Measurements from ENCODE around the gene BCL3.

DNA sequence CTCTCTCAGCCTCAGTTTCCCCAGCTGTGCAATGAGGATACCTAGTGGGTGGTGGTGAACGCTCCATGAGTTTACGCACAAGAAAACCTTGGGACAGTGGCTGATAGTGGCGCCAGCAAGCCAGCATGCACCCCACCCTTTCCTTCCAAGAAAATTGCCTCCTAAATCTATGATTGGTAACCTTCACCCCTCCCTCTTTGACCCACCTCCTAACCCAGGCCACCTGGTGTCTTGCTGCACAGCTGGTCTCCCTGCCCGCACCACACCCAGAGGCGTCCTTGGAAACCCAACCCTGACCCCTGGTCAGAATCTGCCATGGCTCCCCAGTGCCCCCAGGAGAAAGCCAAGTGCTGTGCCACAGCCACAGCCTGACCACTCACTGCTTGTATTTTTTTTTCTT is 22.8 kb upstream of the BCL3 start:
- TF ChIP-seq POLR2A (IDR thresholded peaks at IDR 0.05) (no peak), CTCF (IDR thresholded peaks at IDR 0.05 in 4 of 5, conservative IDR thresholded peaks at IDR 0.05 in 1 of 5) (no peak)
